ENCODE results near the gene MORN4. TPM values are rescaled to one million over a fixed set of nuclear protein-coding genes. Genes with fewer than 3 reads are reported as not detected.

MORN4 gene
- total and polyA plus RNA-seq, 9 of the 15 experiments (the other 6 are each of a cell fraction or from before 2014, with no cell fraction given), result 8.3 to 23.9 (median 11.7) TPM

- no peak for TF ChIP-seq ZNF655 (CRISPR knock-in tag; IDR thresholded peaks at IDR 0.05)
Observed at GRCh38 chr10:97648562-97649404, 15.5 kb upstream of the MORN4 start (continued).

GRCh38 chr10:97647556-97647955 is 14.3 kb upstream of the MORN4 start:
- DNase-seq (ENCODE audit: extremely low read depth in 1 of 4, low spot score in 3 of 4) (no peak), ATAC-seq (no peak), FAIRE-seq (no peak)
- Histone ChIP-seq H3K79me2 (ENCODE audit: control insufficient read depth, insufficient read depth, low read length) (peaks cover 68% of the 10 kb centered on the region), H3K27me3 (ENCODE audit: control insufficient read depth in 2 of 2, insufficient read depth in 2 of 2, low read length in 2 of 2) (no peaks in the 10 kb centered on the region), H2AFZ (ENCODE audit: low read depth, low read length) (no peak overlapping the region), H4K20me1 (replicated peaks; ENCODE audit: control insufficient read depth, insufficient read depth, low read length) (no peaks in the 10 kb centered on the region), H3K4me3 (no peak overlapping the region), H3K4me2 (ENCODE audit: insufficient read depth, low read length) (no peak overlapping the region), H3K27ac (ENCODE audit: extremely low read depth, low read depth, low read length) (peak overlapping the region; percentile 34; the same call in 2 of the 3 replicates), H3K9me1 (ENCODE audit: control insufficient read depth, insufficient read depth, low read length) (no peaks in the 10 kb centered on the region), H3K4me1 (replicated peaks in 1 of 2; ENCODE audit: control insufficient read depth in 2 of 2, insufficient read depth in 2 of 2, low read length in 2 of 2) (peaks cover 6 to 49% of the 10 kb centered on the region in 2 experiments; a peak in 4 of 5 replicates), H3K9ac (ENCODE audit: insufficient read depth in 1 of 2, low read depth in 2 of 2, low read length in 2 of 2) (no peak overlapping the region), H3K9me3 (replicated peaks; ENCODE audit: control insufficient read depth, insufficient read depth, low read depth, low read length) (no peaks in the 10 kb centered on the region), H3K36me3 (ENCODE audit: control insufficient read depth, insufficient read depth, low read length) (peaks cover 52% of the 10 kb centered on the region)
- ChIA-PET POLR2A (interaction anchor here (1.2 kb wide), 1 partner anchor 12 kb away, joined by 5 read pairs; no protein-coding TSS in a partner anchor), CTCF (ENCODE audit: low intra/inter-chr PET ratio) (no interaction called here)
- BruUV-seq (replicated peaks), result no TSS peak
- in situ Hi-C loops (cut with MboI), result no loop called here
- no CpG with 5 or more reads among the region's 1 CpG for whole genome bisulfite sequencing (ENCODE audit: insufficient coverage, low coverage, missing lambda C conversion rate)
- intact Hi-C loops (cut with micrococcal nuclease), result no loop called here
- TF ChIP-seq, protein P1, sequence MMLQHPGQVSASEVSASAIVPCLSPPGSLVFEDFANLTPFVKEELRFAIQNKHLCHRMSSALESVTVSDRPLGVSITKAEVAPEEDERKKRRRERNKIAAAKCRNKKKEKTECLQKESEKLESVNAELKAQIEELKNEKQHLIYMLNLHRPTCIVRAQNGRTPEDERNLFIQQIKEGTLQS (IDR thresholded peaks at IDR 0.05), result peak; percentile 37; the same call in 1 of the 2 replicates
- TF ChIP-seq, protein P1 (CRISPR knock-in tag; conservative IDR thresholded peaks at IDR 0.05), result no peak
- TF ChIP-seq CEBPG (CRISPR knock-in tag; IDR thresholded peaks at IDR 0.05) (no peak), CEBPG (tag; conservative IDR thresholded peaks at IDR 0.05 in 1 of 2, IDR thresholded peaks at IDR 0.05 in 1 of 2) (peak; percentile 67 to 76), ZSCAN32 (CRISPR knock-in tag; IDR thresholded peaks at IDR 0.05) (no peak), CEBPB (tag; IDR thresholded peaks at IDR 0.05) (peak; percentile 72), ARID2 (IDR thresholded peaks at IDR 0.05) (no peak), ZNF507 (tag; conservative IDR thresholded peaks at IDR 0.05) (no peak), LEF1 (IDR thresholded peaks at IDR 0.05) (no peak), POLR3G (IDR thresholded peaks at IDR 0.05; ENCODE audit: extremely low read depth, insufficient read length, insufficient replicate concordance) (no peak)
